ENCODE data around the gene SP2.

DNA sequence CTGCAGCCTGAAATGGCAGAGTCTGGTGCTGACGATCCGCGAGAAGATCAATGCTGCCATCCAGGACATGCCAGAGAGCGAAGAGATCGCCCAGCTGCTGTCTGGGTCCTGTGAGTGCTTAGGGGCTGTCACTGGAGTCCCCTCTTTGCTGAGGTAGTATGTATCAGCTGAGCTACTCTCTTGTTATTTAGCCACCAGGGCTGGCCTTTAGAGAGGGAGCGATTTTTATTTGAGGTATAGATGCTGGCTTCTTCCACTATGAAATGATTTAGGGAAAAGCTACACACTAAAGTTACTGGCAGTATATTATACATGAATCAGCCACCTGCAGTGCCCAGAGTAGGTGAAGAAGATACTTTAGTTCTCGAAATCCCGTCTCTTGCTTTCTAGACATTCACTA, 77.5 kb downstream of the SP2 start:
- TF ChIP-seq POLR2AphosphoS5 (IDR thresholded peaks at IDR 0.05; ENCODE audit: low read depth, low read length) (no peak), TAF1 (IDR thresholded peaks at IDR 0.05; ENCODE audit: borderline replicate concordance, low read depth, low read length) (no peak), POLR2A (IDR thresholded peaks at IDR 0.05; ENCODE audit: low read depth, low read length) (no peak)
